ENCODE measurements around the gene OR10J4. TPM values are rescaled to one million over a fixed set of nuclear protein-coding genes. Genes with fewer than 3 reads are reported as not detected.

OR10J4 gene
- polyA plus RNA-seq, 3 donors = not detected

DNA sequence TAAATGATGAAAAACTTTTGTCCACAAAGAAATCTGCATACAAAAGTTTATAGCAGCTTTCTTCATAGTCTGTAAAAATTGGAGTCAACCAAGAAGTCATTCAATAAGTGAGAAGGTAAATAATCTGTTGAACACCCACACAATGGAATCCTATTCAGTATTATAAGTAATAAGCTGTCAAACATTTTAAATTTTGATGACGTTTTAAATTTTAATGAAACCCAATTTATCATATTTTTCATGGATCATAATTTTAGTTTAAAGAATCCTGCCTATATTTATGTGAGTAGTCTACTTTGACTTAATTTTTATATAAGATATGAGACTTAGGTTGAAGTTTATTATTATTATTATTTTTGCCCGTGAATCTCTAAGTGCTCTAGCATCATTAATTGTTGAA is 27.5 kb downstream of the OR10J4 start:
- H3K79me2 ChIP-seq (ENCODE audit: insufficient read depth, low read length) = no peaks in the 10 kb centered on the region
- no peak overlapping the region for H2AFZ ChIP-seq (ENCODE audit: insufficient read depth, low read depth, low read length, poor library complexity, severe bottlenecking)
- peaks cover 8 to 12% of the 10 kb centered on the region in 2 donors for H3K9me3 ChIP-seq (replicated peaks in 1 of 2; ENCODE audit: control insufficient read depth in 1 of 2, insufficient read depth in 1 of 2, low read length in 2 of 2)
- no peaks in the 10 kb centered on the region for H3K4me1 ChIP-seq (ENCODE audit: control insufficient read depth in 1 of 2, insufficient read depth in 2 of 2, low read length in 2 of 2)
- intact Hi-C loops (cut with micrococcal nuclease) = no loop called here
- H3K4me2 ChIP-seq (replicated peaks; ENCODE audit: extremely low read depth, low read length, poor library complexity, severe bottlenecking) = no peak overlapping the region
- Mint-ChIP-seq H3K36me3 (peaks cover 0 to 6% of the 10 kb centered on the region in 2 donors), H3K4me1 (no peaks in the 10 kb centered on the region), H3K27ac (no peak overlapping the region), H3K27me3 (ENCODE audit: low read depth in 3 of 3) (peaks cover 0 to 3% (median 0%) of the 10 kb centered on the region in 3 donors), H3K4me3 (no peak overlapping the region), H3K9me3 (peaks cover 13 to 28% (median 18%) of the 10 kb centered on the region in 7 donors)
- WGBS (ENCODE audit: insufficient coverage) = no CpG with 5 or more reads among the region's 2 CpGs
- H3K36me3 ChIP-seq (replicated peaks in 1 of 2; ENCODE audit: control insufficient read depth in 1 of 2, insufficient read depth in 2 of 2, low read length in 2 of 2) = no peaks in the 10 kb centered on the region
- no peaks in the 10 kb centered on the region for H3K27me3 ChIP-seq (ENCODE audit: control insufficient read depth in 2 of 2, insufficient read depth in 2 of 2, low read length in 2 of 2)
- H3K4me3 ChIP-seq (replicated peaks in 1 of 3; ENCODE audit: low read depth in 2 of 3, low read length in 3 of 3) = no peak overlapping the region
- H4K20me1 ChIP-seq (ENCODE audit: insufficient read depth, low read length) = no peaks in the 10 kb centered on the region
- no peak overlapping the region for H3K27ac ChIP-seq (ENCODE audit: low read depth in 1 of 2, low read length in 2 of 2)
- H3K9ac ChIP-seq (ENCODE audit: insufficient read depth, low read length, poor library complexity, severe bottlenecking) = no peak overlapping the region
- no peak for DNase-seq
- TF ChIP-seq, protein P1, sequence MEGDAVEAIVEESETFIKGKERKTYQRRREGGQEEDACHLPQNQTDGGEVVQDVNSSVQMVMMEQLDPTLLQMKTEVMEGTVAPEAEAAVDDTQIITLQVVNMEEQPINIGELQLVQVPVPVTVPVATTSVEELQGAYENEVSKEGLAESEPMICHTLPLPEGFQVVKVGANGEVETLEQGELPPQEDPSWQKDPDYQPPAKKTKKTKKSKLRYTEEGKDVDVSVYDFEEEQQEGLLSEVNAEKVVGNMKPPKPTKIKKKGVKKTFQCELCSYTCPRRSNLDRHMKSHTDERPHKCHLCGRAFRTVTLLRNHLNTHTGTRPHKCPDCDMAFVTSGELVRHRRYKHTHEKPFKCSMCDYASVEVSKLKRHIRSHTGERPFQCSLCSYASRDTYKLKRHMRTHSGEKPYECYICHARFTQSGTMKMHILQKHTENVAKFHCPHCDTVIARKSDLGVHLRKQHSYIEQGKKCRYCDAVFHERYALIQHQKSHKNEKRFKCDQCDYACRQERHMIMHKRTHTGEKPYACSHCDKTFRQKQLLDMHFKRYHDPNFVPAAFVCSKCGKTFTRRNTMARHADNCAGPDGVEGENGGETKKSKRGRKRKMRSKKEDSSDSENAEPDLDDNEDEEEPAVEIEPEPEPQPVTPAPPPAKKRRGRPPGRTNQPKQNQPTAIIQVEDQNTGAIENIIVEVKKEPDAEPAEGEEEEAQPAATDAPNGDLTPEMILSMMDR (IDR thresholded peaks at IDR 0.05) = no peak

DNA sequence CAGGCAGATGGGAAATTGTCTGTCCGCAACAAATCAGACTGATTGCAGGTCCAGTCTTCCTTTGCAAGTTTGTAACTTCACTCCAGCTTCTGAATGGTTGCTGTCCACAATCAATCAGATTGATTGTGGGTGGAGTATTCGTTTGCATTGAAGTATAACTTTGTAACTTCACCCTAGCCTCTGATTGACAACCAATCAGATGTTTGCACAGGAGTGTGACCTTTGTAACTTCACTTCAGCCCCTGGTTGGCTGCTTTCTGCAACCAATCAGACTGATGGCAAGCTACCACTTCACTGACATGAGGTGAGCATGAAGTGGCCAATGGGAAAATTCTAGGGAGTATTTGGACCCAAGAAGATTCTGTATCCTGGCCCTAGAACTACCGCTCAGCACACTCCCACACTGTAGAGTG is 33.2 kb downstream of the OR10J4 start:
- Histone ChIP-seq H3K9ac (ENCODE audit: insufficient read depth, low read length, poor library complexity, severe bottlenecking) (no peak overlapping the region), H3K27ac (ENCODE audit: low read depth in 1 of 2, low read length in 2 of 2) (no peak overlapping the region), H3K4me3 (replicated peaks in 1 of 3; ENCODE audit: low read depth in 2 of 3, low read length in 3 of 3) (no peak overlapping the region), H3K79me2 (ENCODE audit: insufficient read depth, low read length) (no peaks in the 10 kb centered on the region), H3K27me3 (ENCODE audit: control insufficient read depth in 2 of 2, insufficient read depth in 2 of 2, low read length in 2 of 2) (no peaks in the 10 kb centered on the region), H3K4me1 (ENCODE audit: control insufficient read depth in 1 of 2, insufficient read depth in 2 of 2, low read length in 2 of 2) (no peaks in the 10 kb centered on the region), H4K20me1 (ENCODE audit: insufficient read depth, low read length) (no peaks in the 10 kb centered on the region), H2AFZ (ENCODE audit: insufficient read depth, low read depth, low read length, poor library complexity, severe bottlenecking) (no peak overlapping the region), H3K9me3 (replicated peaks in 1 of 2; ENCODE audit: control insufficient read depth in 1 of 2, insufficient read depth in 1 of 2, low read length in 2 of 2) (peaks cover 8 to 12% of the 10 kb centered on the region in 2 donors), H3K36me3 (replicated peaks in 1 of 2; ENCODE audit: control insufficient read depth in 1 of 2, insufficient read depth in 2 of 2, low read length in 2 of 2) (no peaks in the 10 kb centered on the region), H3K4me2 (replicated peaks; ENCODE audit: extremely low read depth, low read length, poor library complexity, severe bottlenecking) (no peak overlapping the region)
- peaks cover 0 to 6% of the 10 kb centered on the region in 2 donors for H3K36me3 Mint-ChIP-seq
- WGBS (ENCODE audit: insufficient coverage) = no CpG with 5 or more reads among the region's 3 CpGs
- H3K9me3 Mint-ChIP-seq = peaks cover 11 to 22% (median 15%) of the 10 kb centered on the region in 7 donors
- no peak overlapping the region for H3K4me3 Mint-ChIP-seq
- no peak for DNase-seq
- no peaks in the 10 kb centered on the region for H3K4me1 Mint-ChIP-seq
- intact Hi-C loops (cut with micrococcal nuclease) = no loop called here
- peaks cover 0 to 5% (median 0%) of the 10 kb centered on the region in 3 donors for H3K27me3 Mint-ChIP-seq (ENCODE audit: low read depth in 3 of 3)
- no peak overlapping the region for H3K27ac Mint-ChIP-seq
- TF ChIP-seq, protein P1 (IDR thresholded peaks at IDR 0.05) = no peak
